SK-N-MC (cell line): ENCODE results near the gene TPR.

Source experiments
- DNase-seq: peaks from one replicate; pipeline ENCODE4 v3.0.0-alpha.2; 2011; ENCODE audit warnings: low read depth, low spot score
- H3K27ac ChIP-seq: fragments of 200-600 bp; sonication (generic); 2 replicates; pipeline ENCODE4 v1.5.1; 2016; ENCODE audit warnings: mixed run types
- H3K36me3 ChIP-seq: fragments of 200-600 bp; sonication (generic); 2 replicates; pipeline ENCODE4 v1.6.1; 2017; ENCODE audit warnings: antibody characterized with exemption, low read length, mixed read lengths; ENCODE audit not compliant: insufficient read depth
- H3K4me3 ChIP-seq: fragments of 200-600 bp; sonication (generic); 2 replicates; pipeline ENCODE4 v1.5.1; 2016
- H3K9ac ChIP-seq: fragments of 200-600 bp; sonication (generic); 2 replicates; pipeline ENCODE4 v1.8.0; 2017; ENCODE audit warnings: mixed run types, mixed read lengths; ENCODE audit not compliant: insufficient read length
- H3K9me3 ChIP-seq: fragments of 200-600 bp; sonication (generic); 2 replicates; pipeline ENCODE4 v1.6.1; 2017; ENCODE audit warnings: low read depth, mild to moderate bottlenecking, antibody characterized with exemption, low read length, moderate library complexity, mixed read lengths
- EZH2 ChIP-seq: fragments of 200-600 bp; sonication (generic); IDR thresholded peaks from one replicate; pipeline ENCODE4 v1.6.1; 2017; ENCODE audit warnings: antibody characterized with exemption
- FOXP2 ChIP-seq: optimal IDR thresholded peaks from 2 replicates; pipeline ENCODE3; 2011; ENCODE audit warnings: mild to moderate bottlenecking, moderate library complexity; ENCODE audit not compliant: insufficient read depth; ENCODE audit errors: extremely low read length, control extremely low read depth
- POLR2AphosphoS5 ChIP-seq: IDR thresholded peaks from 2 replicates; pipeline ENCODE4 v1.6.1; 2012; ENCODE audit warnings: mild to moderate bottlenecking, low read depth, low read length, borderline replicate concordance

Gene TPR

DNA sequence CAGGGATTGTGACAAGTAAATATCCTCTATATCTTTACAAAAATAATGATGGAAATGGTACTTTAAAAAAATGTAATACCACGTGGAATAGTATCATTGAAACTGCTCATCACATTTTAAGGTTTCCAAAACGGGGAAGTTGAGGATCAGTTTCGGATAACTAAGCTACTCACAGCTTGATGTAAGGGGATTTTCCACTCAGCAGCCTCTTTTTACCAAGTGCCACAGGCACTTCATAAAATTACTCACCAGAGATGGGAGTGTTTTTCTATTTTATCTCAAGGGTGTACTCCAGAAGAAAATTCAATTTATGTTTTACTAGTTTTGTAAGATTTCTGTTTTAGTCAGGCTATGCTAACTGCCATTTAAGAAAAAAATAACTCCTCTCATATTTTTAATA, 91.7 kb downstream of the TPR start:
- Histone ChIP-seq H3K4me3 (no peak overlapping the region), H3K9me3 (no peaks in the 10 kb centered on the region), H3K36me3 (no peaks in the 10 kb centered on the region), H3K27ac (no peak overlapping the region), H3K9ac (no peak overlapping the region)
- TF ChIP-seq EZH2 (no peak), FOXP2 (no peak), POLR2AphosphoS5 (no peak)
- no peak for DNase-seq

DNA sequence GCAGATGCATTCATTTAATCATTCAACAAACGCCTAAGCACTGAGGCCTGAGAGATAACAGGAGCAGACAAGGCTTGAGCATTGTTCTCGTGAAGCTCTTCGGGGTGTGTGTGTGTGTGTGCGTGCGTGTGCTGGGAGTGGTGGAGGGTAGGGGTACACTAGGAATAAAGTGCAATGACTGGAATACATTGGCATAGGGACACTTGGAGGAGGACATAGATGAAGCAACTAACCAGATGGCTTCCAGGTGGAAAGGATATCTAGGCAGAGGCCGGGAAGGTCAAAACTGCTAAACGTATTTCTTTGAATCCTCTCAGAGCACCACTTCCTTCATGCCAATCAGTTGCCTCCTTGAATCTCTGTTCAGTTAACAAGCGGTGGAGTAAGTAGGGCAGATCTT, 92.6 kb downstream of the TPR start:
- H3K27ac ChIP-seq: no peak overlapping the region
- DNase-seq: no peak
- no peaks in the 10 kb centered on the region for H3K36me3 ChIP-seq
- H3K9me3 ChIP-seq: no peaks in the 10 kb centered on the region
- TF ChIP-seq FOXP2 (no peak), EZH2 (no peak), POLR2AphosphoS5 (no peak)
- H3K9ac ChIP-seq: no peak overlapping the region
- no peak overlapping the region for H3K4me3 ChIP-seq

DNA sequence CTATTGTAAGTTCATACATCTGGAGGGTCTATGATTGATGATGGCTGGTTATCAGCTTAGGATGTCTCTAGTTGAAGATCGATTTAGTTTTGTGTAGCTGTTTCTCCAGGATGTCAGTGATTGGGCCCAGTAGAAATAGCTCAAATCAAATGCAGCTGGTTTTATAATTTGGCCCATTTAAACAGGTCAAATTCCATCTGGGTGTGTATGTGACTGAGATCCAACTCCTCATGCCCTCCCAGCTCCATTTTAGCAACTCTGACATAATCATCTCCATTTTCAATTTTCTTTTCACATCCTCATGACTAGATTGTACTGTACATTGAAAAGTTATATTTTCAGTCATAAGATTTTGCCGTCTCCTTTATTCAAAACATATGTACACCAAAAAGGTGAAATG, 99.2 kb downstream of the TPR start:
- Histone ChIP-seq H3K9me3 (no peaks in the 10 kb centered on the region), H3K36me3 (no peaks in the 10 kb centered on the region), H3K27ac (no peak overlapping the region), H3K4me3 (no peak overlapping the region), H3K9ac (peak overlapping the region; percentile 17)
- TF ChIP-seq POLR2AphosphoS5: no peak
- no peak for TF ChIP-seq EZH2
- TF ChIP-seq FOXP2: no peak
- DNase-seq: no peak

DNA sequence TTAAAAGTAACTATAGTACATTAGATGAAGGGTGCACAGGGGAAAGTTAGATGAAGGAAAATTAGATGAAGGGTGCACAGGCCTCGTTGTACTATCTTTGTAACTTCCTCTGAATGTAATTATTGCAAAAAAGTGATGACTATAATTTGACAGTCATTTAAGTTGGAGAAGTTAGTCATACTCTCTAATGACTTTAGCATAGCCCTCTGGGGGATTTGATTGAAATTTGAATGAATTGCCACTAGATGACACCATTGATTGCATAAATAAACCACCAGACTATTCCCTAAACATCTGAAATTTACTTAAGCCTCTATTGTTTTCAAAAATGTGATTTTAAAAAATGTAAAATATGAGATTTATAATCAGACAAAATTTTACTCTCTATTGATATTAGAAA, 102.6 kb downstream of the TPR start:
- H3K36me3 ChIP-seq: no peaks in the 10 kb centered on the region
- no peak overlapping the region for H3K27ac ChIP-seq
- no peak overlapping the region for H3K4me3 ChIP-seq
- no peaks in the 10 kb centered on the region for H3K9me3 ChIP-seq
- H3K9ac ChIP-seq: no peak overlapping the region
- TF ChIP-seq POLR2AphosphoS5 (no peak), FOXP2 (no peak), EZH2 (no peak)
- no peak for DNase-seq

DNA sequence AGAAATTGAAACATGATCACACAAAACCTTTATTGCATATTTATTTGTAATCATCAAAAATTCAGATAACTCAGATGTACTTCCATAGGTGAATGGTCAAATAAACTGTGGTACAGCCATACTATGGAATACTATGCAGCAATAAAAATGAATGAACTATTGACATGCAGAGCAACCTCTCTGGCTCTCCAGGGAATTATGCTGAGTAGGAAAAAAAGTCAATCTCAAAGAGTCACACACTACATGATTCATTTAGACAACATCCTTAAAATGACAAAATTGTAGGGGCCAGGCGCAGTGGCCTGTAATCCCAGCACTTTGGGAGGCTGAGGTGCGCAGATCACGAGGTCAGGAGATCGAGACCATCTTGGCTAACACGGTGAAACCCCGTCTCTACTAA, 104.0 kb downstream of the TPR start:
- H3K9me3 ChIP-seq: no peaks in the 10 kb centered on the region
- TF ChIP-seq EZH2 (no peak), FOXP2 (no peak), POLR2AphosphoS5 (no peak)
- no peak overlapping the region for H3K9ac ChIP-seq

More for the DNA sequence above, 104.0 kb downstream of the TPR start:
- Histone ChIP-seq H3K4me3 (no peak overlapping the region), H3K36me3 (no peaks in the 10 kb centered on the region), H3K27ac (no peak overlapping the region)
- no peak for DNase-seq
